GM19025 (cell line): ENCODE measurements around the gene TKFC.
A peak's percentile ranks its signal among the peaks of the same experiment; 100 is the strongest.

Experiments
- ATAC-seq: cut with Tn5 transposase; IDR thresholded peaks from one replicate; pipeline ENCODE4 v1.9.1; 2021; ENCODE audit warnings: mild to moderate bottlenecking, low read depth, moderate library complexity; ENCODE audit not compliant: unreplicated experiment

Gene TKFC

GRCh38 chr11:61315260-61315659 lies 17.8 kb upstream of the TKFC start:
- ATAC-seq: no peak

DNA sequence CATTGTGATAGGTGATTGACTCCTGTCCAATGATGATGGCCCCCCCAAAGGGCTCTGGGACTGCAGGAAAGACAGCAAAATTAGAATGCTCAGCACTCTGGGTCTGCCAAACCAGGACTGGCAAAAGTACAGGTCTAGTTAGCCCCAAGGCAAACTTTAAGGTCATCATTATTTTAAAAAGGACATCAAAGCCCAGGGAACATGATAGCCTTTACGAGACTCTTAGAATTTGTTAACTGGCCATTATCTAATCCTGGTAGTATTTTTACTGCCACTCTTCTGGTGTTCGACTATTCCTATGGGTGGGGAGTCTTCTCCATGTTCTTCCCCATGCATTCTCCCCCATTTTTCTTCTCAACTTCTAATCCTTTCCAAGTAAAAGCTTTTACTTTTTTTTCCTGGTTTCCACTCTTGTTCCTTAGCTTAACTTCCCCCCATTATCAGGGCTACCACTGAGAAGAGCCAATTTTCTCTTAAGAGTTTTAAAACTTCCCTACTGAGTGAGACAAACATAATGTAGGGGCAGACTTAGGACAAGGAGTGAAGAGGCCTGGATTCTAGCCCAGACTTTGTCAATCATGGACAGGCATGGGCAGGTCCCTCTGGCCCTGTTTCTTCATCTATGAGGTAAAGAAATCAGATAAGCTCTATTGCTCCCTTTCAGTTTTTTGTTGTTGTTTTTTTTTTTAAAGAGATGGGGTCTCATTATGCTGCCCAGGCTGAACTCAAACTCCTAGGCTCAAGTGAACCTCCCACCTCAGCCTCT lies 7.2 kb upstream of the TKFC start:
- no peak for ATAC-seq

GRCh38 chr11:61327669-61328071 lies 5.4 kb upstream of the TKFC start:
- ATAC-seq: no peak

- no peak for ATAC-seq
These were observed 4.7 kb upstream of the TKFC start for GRCh38 chr11:61328351-61328750.

DNA sequence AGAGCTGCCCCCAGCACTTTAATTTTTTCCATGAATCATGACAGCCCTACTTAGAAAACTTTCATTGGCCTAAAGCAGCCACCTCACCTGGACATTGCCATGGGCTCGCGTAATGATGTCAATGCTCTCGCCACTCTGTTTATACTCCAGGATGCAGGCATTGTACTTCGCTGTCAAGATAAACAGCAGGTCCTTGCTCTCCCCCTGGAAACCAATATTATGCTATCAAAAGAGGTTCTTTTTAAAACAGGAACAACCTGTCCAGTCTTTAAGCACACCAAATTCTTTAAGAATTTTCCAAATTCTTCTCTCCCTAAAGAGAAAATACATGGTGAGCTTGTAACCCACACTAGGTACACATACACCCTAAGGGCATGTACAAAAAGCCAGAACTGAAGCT lies 3.2 kb upstream of the TKFC start:
- ATAC-seq: no peak

DNA sequence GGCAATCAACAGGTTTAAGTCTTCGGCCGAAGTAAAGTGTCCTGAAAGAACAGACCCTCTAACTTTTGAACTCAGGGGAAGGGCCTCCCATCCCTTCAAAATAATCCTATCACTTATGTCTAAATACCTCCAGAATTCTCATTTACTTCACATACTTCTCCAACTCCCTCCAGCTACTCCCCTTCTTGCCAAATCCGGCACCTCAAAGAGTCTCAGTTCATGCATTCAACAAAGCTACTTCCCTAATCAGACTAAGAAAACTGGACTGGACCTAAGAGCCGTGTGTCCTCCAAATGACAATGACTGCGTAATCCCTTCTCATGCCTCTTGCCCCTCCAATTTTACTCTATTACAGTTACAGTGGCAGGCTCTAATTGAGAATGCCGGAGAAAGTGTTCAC lies 1.4 kb upstream of the TKFC start:
- ATAC-seq: no peak

- no peak for ATAC-seq
These were observed 689 bp upstream of the TKFC start for GRCh38 chr11:61332281-61332796.

DNA sequence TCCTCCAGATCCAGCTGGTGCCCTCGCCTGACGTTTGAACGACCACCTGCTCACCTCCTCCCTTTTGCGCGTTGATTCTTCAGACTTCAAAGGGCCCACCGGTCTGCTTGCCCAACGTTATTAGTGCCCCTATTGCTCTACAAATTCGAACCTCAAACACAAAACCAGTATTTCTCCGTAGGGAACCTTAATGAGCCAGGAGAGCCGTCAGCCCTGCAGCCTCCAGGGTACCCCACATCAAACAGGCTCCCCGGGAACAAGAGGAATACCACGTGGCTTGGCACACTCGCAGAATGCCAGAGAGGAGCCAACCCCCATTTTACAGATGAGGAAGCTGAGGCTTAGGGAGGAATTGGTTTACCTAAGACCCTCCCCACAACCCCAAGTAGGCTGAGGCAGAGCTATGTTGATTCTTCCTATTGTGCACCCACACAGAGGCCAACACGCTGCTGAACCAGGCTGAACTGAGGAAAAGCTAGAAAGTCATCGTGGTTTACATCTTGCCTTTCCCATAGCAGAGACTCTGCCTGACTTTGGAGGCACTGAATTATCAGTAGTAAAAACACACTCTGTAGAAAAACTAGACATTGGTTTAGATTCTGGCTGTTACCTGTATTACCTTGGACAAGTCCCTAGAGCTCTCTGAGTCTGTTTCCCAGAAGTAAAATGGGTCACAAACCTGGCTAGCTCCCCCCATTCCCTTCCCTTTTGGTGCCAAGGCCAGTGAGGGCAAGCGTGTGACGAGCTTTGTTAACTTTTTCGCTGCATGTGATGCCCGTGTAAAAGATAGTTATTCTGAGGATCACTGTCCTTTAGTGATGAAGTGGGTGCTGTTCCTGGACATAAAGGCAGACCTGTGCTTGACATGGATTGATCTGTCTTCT lies 764 bp downstream of the TKFC start:
- ATAC-seq: no peak

DNA sequence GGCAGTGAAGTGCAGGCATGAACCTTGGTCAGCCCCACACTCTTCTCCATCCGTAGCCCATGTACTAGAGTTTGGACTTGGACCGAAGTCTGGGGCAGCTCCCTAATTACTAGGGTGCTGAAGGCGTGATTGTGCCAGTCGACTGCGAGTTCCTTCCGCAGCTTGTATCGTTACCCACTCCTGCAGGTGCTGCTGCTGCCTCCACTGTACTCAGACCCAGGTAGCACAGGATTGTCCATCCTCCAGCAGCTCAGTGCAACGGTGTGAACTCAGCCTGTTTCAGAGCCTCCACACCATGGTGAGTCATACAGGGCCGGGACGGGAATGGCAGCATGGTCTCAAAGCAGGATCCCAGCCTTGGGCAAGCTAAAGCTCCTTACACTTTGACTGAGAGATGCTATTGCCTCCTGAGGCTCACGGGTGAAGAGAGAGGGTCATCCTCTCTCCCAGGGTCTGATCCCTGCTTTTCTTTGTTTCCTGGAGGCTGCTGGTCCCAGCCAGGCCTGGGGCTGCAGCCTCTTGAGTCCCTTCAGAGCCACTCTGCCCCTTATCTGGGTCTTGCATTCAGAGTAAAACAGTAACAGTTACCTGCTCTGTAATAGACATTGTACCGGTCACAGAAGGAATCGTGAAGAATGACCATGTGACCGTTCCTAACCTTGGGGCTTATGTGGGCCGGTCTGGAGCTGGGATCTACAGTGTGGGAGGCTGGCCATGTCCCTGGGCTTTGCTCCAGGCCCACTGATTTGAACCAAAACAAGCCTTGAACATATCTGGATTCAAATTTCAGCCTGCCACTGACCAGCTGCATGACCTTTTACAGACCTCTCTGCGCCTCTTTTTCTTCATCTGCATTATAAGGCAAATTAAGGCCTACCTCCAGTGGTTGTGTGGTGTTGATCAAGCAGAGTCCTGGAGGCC lies 1.7 kb downstream of the TKFC start:
- no peak for ATAC-seq

DNA sequence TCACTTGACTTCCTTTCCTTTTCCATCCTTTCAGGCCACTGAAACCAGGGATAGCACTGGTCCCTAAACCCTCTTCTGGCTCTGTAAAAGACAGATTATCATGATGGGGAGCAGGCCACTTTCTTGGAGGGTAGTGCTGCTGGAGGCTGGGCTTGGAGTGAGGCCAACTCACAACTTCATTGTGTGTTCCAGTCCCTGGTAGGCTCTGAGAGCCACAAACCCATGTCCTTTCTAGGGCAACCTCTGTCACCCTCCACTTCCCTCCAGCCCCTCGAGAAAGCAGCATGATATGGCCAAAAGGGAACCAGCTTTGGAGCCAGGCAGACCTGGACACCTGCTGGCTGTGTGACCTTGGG lies 2.3 kb downstream of the TKFC start:
- ATAC-seq: no peak

DNA sequence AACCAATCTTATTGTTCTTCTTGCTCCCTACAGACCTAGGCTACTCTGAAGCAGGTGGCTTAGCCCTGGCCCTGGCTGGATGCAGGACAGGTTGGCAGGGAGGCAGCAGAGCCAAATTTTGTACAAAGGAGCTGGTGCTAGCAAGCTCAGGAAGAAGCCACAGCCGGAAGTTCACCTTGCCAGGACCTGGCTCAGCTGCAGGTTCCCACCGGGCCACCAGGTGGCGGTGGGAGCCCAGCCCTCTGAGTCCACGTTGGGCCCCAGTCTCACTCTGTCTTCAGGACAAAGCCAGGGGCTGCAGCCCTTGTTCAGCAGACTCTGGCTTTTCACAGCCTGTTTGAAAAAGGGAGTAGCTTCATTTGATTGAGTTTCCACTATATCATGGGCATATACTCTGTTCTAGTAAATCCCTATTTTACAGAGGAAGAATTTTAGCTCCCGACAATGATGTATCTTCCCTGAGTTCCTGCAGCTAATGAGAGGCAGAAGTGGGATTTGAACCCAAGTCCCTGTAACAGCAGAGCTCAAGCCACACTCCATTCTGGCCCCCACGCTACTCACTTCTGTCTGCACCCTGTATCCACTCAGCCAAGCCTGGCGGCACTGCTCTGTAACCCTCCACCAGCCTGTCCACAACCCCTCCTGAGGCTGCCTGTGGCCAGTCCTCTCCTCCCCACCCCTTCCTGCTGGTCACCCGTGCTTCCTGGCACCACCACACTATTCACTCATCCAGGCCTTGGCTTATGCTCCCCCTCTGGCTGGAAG lies 3.3 kb downstream of the TKFC start:
- ATAC-seq: peak; percentile 46

DNA sequence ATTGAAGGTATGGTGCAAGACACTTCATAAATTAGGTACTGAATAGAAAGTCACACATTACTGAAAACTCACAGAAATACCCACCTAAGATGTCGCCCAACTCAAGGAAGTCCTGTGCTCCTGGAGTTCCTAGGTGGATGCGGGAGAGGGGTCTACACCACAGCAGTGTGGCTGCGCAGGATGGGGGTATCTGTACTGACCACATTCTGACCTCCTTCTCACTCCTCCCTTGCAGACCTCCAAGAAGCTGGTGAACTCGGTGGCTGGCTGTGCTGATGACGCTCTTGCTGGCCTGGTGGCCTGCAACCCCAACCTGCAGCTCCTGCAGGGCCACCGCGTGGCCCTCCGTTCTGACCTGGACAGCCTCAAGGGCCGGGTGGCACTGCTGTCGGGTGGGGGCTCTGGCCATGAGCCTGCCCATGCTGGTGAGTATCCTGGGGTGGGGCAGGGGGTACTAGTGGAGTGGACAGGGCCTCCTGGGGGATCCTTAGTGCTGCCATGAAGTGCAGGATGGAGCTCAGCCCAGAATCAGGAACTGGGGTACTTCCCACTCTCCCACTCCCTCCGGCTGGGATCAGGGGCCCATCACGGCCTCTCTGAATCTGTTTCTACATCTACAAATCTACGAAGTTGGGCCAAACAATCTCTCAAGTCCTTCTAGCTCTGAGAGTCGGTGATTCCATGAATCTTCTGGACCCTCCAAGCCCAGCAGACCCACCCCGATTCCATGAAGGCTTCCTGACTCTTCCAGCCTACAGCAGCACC lies 4.9 kb downstream of the TKFC start:
- ATAC-seq: no peak

GRCh38 chr11:61338783-61339489 lies 5.9 kb downstream of the TKFC start:
- no peak for ATAC-seq

GRCh38 chr11:61339490-61339878 lies 6.5 kb downstream of the TKFC start:
- no peak for ATAC-seq

GRCh38 chr11:61340979-61341378 lies 8.0 kb downstream of the TKFC start:
- no peak for ATAC-seq

GRCh38 chr11:61341706-61342105 lies 8.7 kb downstream of the TKFC start:
- ATAC-seq: no peak

GRCh38 chr11:61342207-61342803 lies 9.3 kb downstream of the TKFC start:
- ATAC-seq: no peak
